HepG2 (cell line): ENCODE data around the gene ACSBG1. TPM values are rescaled to one million over a fixed set of nuclear protein-coding genes. Genes with fewer than 3 reads are reported as not detected.

Source experiments
- ATAC-seq: fragments of 200-7000 bp; cut with Tn5 transposase; 3 replicates; pipeline ENCODE4 v1.9.1; 2020; ENCODE audit warnings: mild to moderate bottlenecking, moderate library complexity
- BruUV-seq: library from RNA; stranded (reverse); fragments of 400-500 nt; replicated peaks from 2 replicates; lab custom pipeline; 2021; lab: Mats Ljungman, UMichigan
- CTCF ChIA-PET: fragments of 300-600 bp; formaldehyde crosslinking; extraction: SDS; loops from one replicate; lab custom pipeline; 2021; ENCODE audit warnings: low total read pairs, inconsistent platforms, low intra/inter-chr PET ratio; lab: Yijun Ruan, JAX
- POLR2A ChIA-PET: fragments of 350-600 bp; sonication (Branson Sonifier 250); formaldehyde crosslinking; loops from one replicate; lab custom pipeline; 2020; ENCODE audit warnings: antibody characterized with exemption, inconsistent platforms; lab: Yijun Ruan, JAX
- DNase-seq: peaks from one replicate; pipeline ENCODE4 v3.0.0-alpha.2; 2015; ENCODE audit warnings: low spot score
- FAIRE-seq: peaks from 3 replicates; lab custom pipeline; 2011; peaks lifted over from hg19 to GRCh38; lab: Jason Lieb, UNC
- H2AFZ ChIP-seq: one replicate; pipeline ENCODE4 v1.6.1; 2011; ENCODE audit warnings: low read length, inconsistent platforms
- H3K27ac ChIP-seq: fragments of 300-600 bp; 3 replicates; pipeline ENCODE4 v1.8.0; 2011; ENCODE audit warnings: mixed run types, mild to moderate bottlenecking, mixed read lengths, low read length, inconsistent platforms; ENCODE audit not compliant: insufficient read depth; ENCODE audit errors: extremely low read length
- H3K27me3 ChIP-seq, 2 experiments: fragments of 200-600 bp in 1 of 2; 2 replicates in 1 of 2; 3 replicates in 1 of 2; pipeline versions ENCODE4 v1.6.0 to v1.8.0; 2011; ENCODE audit warnings: low read length in 2 of 2, mild to moderate bottlenecking in 2 of 2, moderate library complexity in 2 of 2, inconsistent platforms in 1 of 2; ENCODE audit not compliant: insufficient read depth in 2 of 2, control insufficient read depth in 1 of 2
- H3K36me3 ChIP-seq, 2 experiments: fragments of 200-600 bp in 1 of 2; replicated peaks in 1 of 2; 2 replicates in 1 of 2; 3 replicates in 1 of 2; pipeline versions ENCODE4 v1.5.1 to v1.8.0; 2011; ENCODE audit warnings: low read length in 2 of 2, inconsistent platforms in 1 of 2; ENCODE audit not compliant: insufficient read depth in 2 of 2, control insufficient read depth in 1 of 2
- H3K4me1 ChIP-seq: 2 replicates; pipeline ENCODE4 v1.5.1; 2012; ENCODE audit warnings: low read length, inconsistent platforms; ENCODE audit not compliant: insufficient read depth
- H3K4me2 ChIP-seq: 2 replicates; pipeline ENCODE4 v1.6.0; 2011; ENCODE audit warnings: low read depth, low read length, inconsistent platforms
- H3K4me3 ChIP-seq, 3 experiments: fragments of 200-600 bp in 1 of 3; sonication (generic), shearing (Covaris generic) in 1 of 3; replicated peaks in 1 of 3; 2 replicates each; pipeline ENCODE4 v1.5.1; 2011 to 2016; ENCODE audit warnings: low read length in 3 of 3, inconsistent platforms in 2 of 3, low read depth in 2 of 3, mild to moderate bottlenecking in 2 of 3, control low read depth in 1 of 3, mixed read lengths in 1 of 3; ENCODE audit not compliant: insufficient read depth in 1 of 3
- H3K79me2 ChIP-seq: one replicate; pipeline ENCODE4 v1.6.1; 2011; ENCODE audit warnings: low read length, inconsistent platforms; ENCODE audit not compliant: insufficient read depth
- H3K9ac ChIP-seq: 2 replicates; pipeline ENCODE4 v1.6.0; 2011; ENCODE audit warnings: mild to moderate bottlenecking, low read depth, low read length, inconsistent platforms; ENCODE audit not compliant: insufficient read depth
- H3K9me3 ChIP-seq: 2 replicates; pipeline ENCODE4 v1.5.1; 2012; ENCODE audit warnings: mild to moderate bottlenecking, low read length
- H4K20me1 ChIP-seq: 2 replicates; pipeline ENCODE4 v1.6.0; 2011; ENCODE audit warnings: inconsistent platforms, mild to moderate bottlenecking, low read length, moderate library complexity; ENCODE audit not compliant: insufficient read depth
- CEBPB ChIP-seq: IDR thresholded peaks from 2 replicates; pipeline ENCODE4 v1.6.1; 2011; ENCODE audit warnings: low read depth, low read length, improper control_type of control experiment, borderline replicate concordance
- ZNF512B ChIP-seq: sonication (generic); formaldehyde crosslinking; IDR thresholded peaks from 2 replicates; pipeline ENCODE4 v1.5.1; 2020; ENCODE audit warnings: missing genetic modification reagents, mild to moderate bottlenecking, borderline replicate concordance
- WGBS: methylation state at CpG from one replicate; pipeline ENCODE4 v1.1.6; 2017; ENCODE audit warnings: low lambda C conversion rate; 5-methylcytosine and 5-hydroxymethylcytosine counted together
- in situ Hi-C: cut with HindIII; loops from 2 replicates; pipeline ENCODE4 v1.10.0; 2017; ENCODE audit warnings: low pct_unique_long_range_greater_than_20kb; ENCODE audit not compliant: extremely low pct_ligation_motif_present
- intact Hi-C: fragments of 100-400 bp; cut with micrococcal nuclease; formaldehyde crosslinking; loops from one replicate; pipeline ENCODE4 v1.10.0; 2022; ENCODE audit not compliant: unreplicated experiment
- polyA plus RNA-seq, 8 experiments: library from polyadenylated mRNA; depleted of rRNA in 3 of 8; stranded (reverse) in 7 of 8; unstranded in 1 of 8; fragments of >200 nt; fragmentation: Illumina TruSeq in 4 of 8; extraction: Trizol in 4 of 8; gene quantifications; 2 replicates each; pipeline versions ENCODE4 v1.2.1 to v1.2.3, GENCODE V29; 2011 to 2016; ENCODE audit warnings: low read depth in 4 of 8, missing spikeins in 1 of 8, mixed read lengths in 1 of 8; ENCODE audit not compliant: insufficient read depth in 1 of 8
- total RNA-seq, 5 experiments: library from RNA; depleted of rRNA; stranded (reverse); fragments of >200 nt; fragmentation: Illumina TruSeq; extraction: Trizol; gene quantifications; 2 replicates each; pipeline ENCODE4 v1.2.3, GENCODE V29; 2016; ENCODE audit warnings: low read depth in 1 of 5

ACSBG1 gene
- total and polyA plus RNA-seq, 2 of the 13 experiments (the other 11 are each of a cell fraction or from before 2014, with no cell fraction given): 0.35 to 0.81 TPM

GRCh38 chr15:78208887-78209645 is 25.3 kb downstream of the ACSBG1 start:
- intact Hi-C loops: no loop called here
- POLR2A ChIA-PET: no interaction called here
- no peak overlapping the region for H3K9ac ChIP-seq

More at GRCh38 chr15:78208887-78209645, 25.3 kb downstream of the ACSBG1 start:
- no TSS peak for BruUV-seq
- no peaks in the 10 kb centered on the region for H3K36me3 ChIP-seq
- no peaks in the 10 kb centered on the region for H3K4me1 ChIP-seq
- FAIRE-seq (no peak), ATAC-seq (no peak), DNase-seq (no peak)
- no peak for TF ChIP-seq ZNF512B (CRISPR knock-in tag)
- TF ChIP-seq CEBPB: peak; percentile 15; the same call in 1 of the 2 replicates
- WGBS: 55% methylated on average over 13 of the region's 20 CpGs
- H4K20me1 ChIP-seq: no peaks in the 10 kb centered on the region
- CTCF ChIA-PET: no interaction called here
- in situ Hi-C loops: no loop called here
- no peak overlapping the region for H2AFZ ChIP-seq
- peaks cover 3 to 44% of the 10 kb centered on the region in 2 experiments; a peak in 4 of 5 replicates for H3K27me3 ChIP-seq
- no peaks in the 10 kb centered on the region for H3K9me3 ChIP-seq
- no peak overlapping the region for H3K4me2 ChIP-seq
- no peak overlapping the region for H3K4me3 ChIP-seq
- no peaks in the 10 kb centered on the region for H3K79me2 ChIP-seq
- H3K27ac ChIP-seq: no peak overlapping the region
